Mucosa of rectum (tissue), 2 donors: ENCODE measurements around the gene AGPAT4.

ENCODE experiments used
- H3K27ac ChIP-seq, 2 donors: one replicate each; pipeline ENCODE4 v1.7.0; 2013; ENCODE audit warnings: inconsistent platforms in 2 of 2, low read depth in 2 of 2, low read length in 2 of 2
- H3K27me3 ChIP-seq, 2 donors: one replicate each; pipeline ENCODE4 v1.7.0; 2013; ENCODE audit warnings: low read length in 2 of 2; ENCODE audit not compliant: control insufficient read depth in 2 of 2, insufficient read depth in 2 of 2
- H3K36me3 ChIP-seq, 2 donors: one replicate each; pipeline ENCODE4 v1.7.0; 2013; ENCODE audit warnings: low read length in 2 of 2; ENCODE audit not compliant: control insufficient read depth in 2 of 2, insufficient read depth in 2 of 2
- H3K4me1 ChIP-seq, 2 donors: one replicate each; pipeline ENCODE4 v1.7.0; 2013; ENCODE audit warnings: low read length in 2 of 2, mild to moderate bottlenecking in 1 of 2; ENCODE audit not compliant: control insufficient read depth in 2 of 2, insufficient read depth in 2 of 2
- H3K4me3 ChIP-seq, 2 donors: one replicate each; pipeline ENCODE4 v1.7.0; 2013; ENCODE audit warnings: low read length in 2 of 2
- H3K9ac ChIP-seq, 2 donors: one replicate each; pipeline ENCODE4 v1.7.0; 2013; ENCODE audit warnings: low read length in 2 of 2, low read depth in 1 of 2, mild to moderate bottlenecking in 1 of 2
- H3K9me3 ChIP-seq, 2 donors: one replicate each; pipeline ENCODE4 v1.7.0; 2013; ENCODE audit warnings: low read length in 2 of 2; ENCODE audit not compliant: control insufficient read depth in 2 of 2
- donor health status: healthy.
- donor health status: Normal muscosa, but diverticular disease.

The AGPAT4 gene

GRCh38 chr6:161143663-161144430, 130.0 kb downstream of the AGPAT4 start:
- H3K4me1 ChIP-seq: no peaks in the 10 kb centered on the region
- no peak overlapping the region for H3K9ac ChIP-seq
- no peak overlapping the region for H3K27ac ChIP-seq
- no peaks in the 10 kb centered on the region for H3K9me3 ChIP-seq
- no peak overlapping the region for H3K4me3 ChIP-seq
- no peaks in the 10 kb centered on the region for H3K27me3 ChIP-seq
- H3K36me3 ChIP-seq: peaks cover 0 to 5% of the 10 kb centered on the region in 2 donors

GRCh38 chr6:161142957-161143296, 130.9 kb downstream of the AGPAT4 start:
- Histone ChIP-seq H3K4me3 (no peak overlapping the region), H3K4me1 (no peaks in the 10 kb centered on the region), H3K9ac (no peak overlapping the region), H3K27ac (no peak overlapping the region), H3K9me3 (no peaks in the 10 kb centered on the region), H3K27me3 (no peaks in the 10 kb centered on the region), H3K36me3 (peaks cover 0 to 3% of the 10 kb centered on the region in 2 donors)

GRCh38 chr6:161141173-161141572, 132.7 kb downstream of the AGPAT4 start:
- Histone ChIP-seq H3K4me3 (no peak overlapping the region), H3K27me3 (no peaks in the 10 kb centered on the region), H3K27ac (no peak overlapping the region), H3K9ac (no peak overlapping the region), H3K4me1 (no peaks in the 10 kb centered on the region), H3K9me3 (no peaks in the 10 kb centered on the region), H3K36me3 (peaks cover 0 to 3% of the 10 kb centered on the region in 2 donors)

- H3K4me1 ChIP-seq: no peaks in the 10 kb centered on the region
- H3K4me3 ChIP-seq: no peak overlapping the region
- H3K36me3 ChIP-seq: peaks cover 0 to 3% of the 10 kb centered on the region in 2 donors
- no peak overlapping the region for H3K27ac ChIP-seq
- no peaks in the 10 kb centered on the region for H3K9me3 ChIP-seq
- H3K27me3 ChIP-seq: no peaks in the 10 kb centered on the region
- H3K9ac ChIP-seq: no peak overlapping the region
Observed at GRCh38 chr6:161140554-161140875, 133.3 kb downstream of the AGPAT4 start.

GRCh38 chr6:161139766-161140553, 133.9 kb downstream of the AGPAT4 start:
- H3K9ac ChIP-seq: no peak overlapping the region
- H3K27ac ChIP-seq: no peak overlapping the region
- H3K36me3 ChIP-seq: peaks cover 0 to 3% of the 10 kb centered on the region in 2 donors
- no peak overlapping the region for H3K4me3 ChIP-seq
- H3K4me1 ChIP-seq: no peaks in the 10 kb centered on the region
- H3K27me3 ChIP-seq: no peaks in the 10 kb centered on the region
- no peaks in the 10 kb centered on the region for H3K9me3 ChIP-seq

GRCh38 chr6:161139304-161139765, 134.5 kb downstream of the AGPAT4 start:
- H3K27me3 ChIP-seq: no peaks in the 10 kb centered on the region
- no peak overlapping the region for H3K27ac ChIP-seq
- H3K36me3 ChIP-seq: peaks cover 2 to 3% of the 10 kb centered on the region in 2 donors
- no peaks in the 10 kb centered on the region for H3K4me1 ChIP-seq
- no peak overlapping the region for H3K9ac ChIP-seq
- H3K9me3 ChIP-seq: no peaks in the 10 kb centered on the region
- no peak overlapping the region for H3K4me3 ChIP-seq

GRCh38 chr6:161138543-161139303, 135.1 kb downstream of the AGPAT4 start:
- Histone ChIP-seq H3K36me3 (peaks cover 2 to 3% of the 10 kb centered on the region in 2 donors), H3K4me3 (no peak overlapping the region), H3K9me3 (no peaks in the 10 kb centered on the region), H3K9ac (no peak overlapping the region), H3K27me3 (no peaks in the 10 kb centered on the region), H3K4me1 (no peaks in the 10 kb centered on the region), H3K27ac (no peak overlapping the region)

- Histone ChIP-seq H3K9ac (no peak overlapping the region), H3K27ac (no peak overlapping the region)
Observed at GRCh38 chr6:161137839-161138542, 135.9 kb downstream of the AGPAT4 start.

GRCh38 chr6:161137320-161137719, 136.5 kb downstream of the AGPAT4 start:
- H3K4me3 ChIP-seq: no peak overlapping the region
- peaks cover 2 to 3% of the 10 kb centered on the region in 2 donors for H3K36me3 ChIP-seq
- no peaks in the 10 kb centered on the region for H3K9me3 ChIP-seq
- H3K27ac ChIP-seq: no peak overlapping the region
- no peaks in the 10 kb centered on the region for H3K4me1 ChIP-seq
- H3K9ac ChIP-seq: no peak overlapping the region
- no peaks in the 10 kb centered on the region for H3K27me3 ChIP-seq

More at GRCh38 chr6:161137839-161138542, 135.9 kb downstream of the AGPAT4 start:
- Histone ChIP-seq H3K9me3 (no peaks in the 10 kb centered on the region), H3K27me3 (no peaks in the 10 kb centered on the region), H3K4me3 (no peak overlapping the region), H3K4me1 (no peaks in the 10 kb centered on the region), H3K36me3 (peaks cover 2 to 3% of the 10 kb centered on the region in 2 donors)
